MM.1S (cell line): ENCODE data around the gene KIAA1217.

Experiments
- DNase-seq: peaks from one replicate; pipeline ENCODE4 v3.0.0-alpha.2; 2015
- H2AFZ ChIP-seq: fragments of 300-600 bp; sonication (generic); 2 replicates; pipeline ENCODE4 v1.6.0; 2016; ENCODE audit warnings: antibody characterized with exemption, low read length
- H3F3A ChIP-seq: fragments of 300-600 bp; sonication (generic); 2 replicates; pipeline ENCODE4 v1.6.1; 2016; ENCODE audit warnings: mild to moderate bottlenecking, antibody characterized with exemption, low read length, moderate library complexity, mixed read lengths; ENCODE audit not compliant: insufficient read depth
- H3K27ac ChIP-seq: fragments of 300-600 bp; sonication (generic); 2 replicates; pipeline ENCODE4 v1.5.1; 2016; ENCODE audit warnings: mild to moderate bottlenecking, low read length
- H3K27me3 ChIP-seq: fragments of 300-600 bp; sonication (generic); replicated peaks from 2 replicates; pipeline ENCODE4 v1.6.0; 2016; ENCODE audit warnings: low read length; ENCODE audit not compliant: insufficient read depth
- H3K36me3 ChIP-seq: fragments of 300-600 bp; sonication (generic); replicated peaks from 2 replicates; pipeline ENCODE4 v1.6.1; 2016; ENCODE audit warnings: mild to moderate bottlenecking, low read length, mixed read lengths; ENCODE audit not compliant: insufficient read depth
- H3K4me1 ChIP-seq: fragments of 300-600 bp; sonication (generic); 2 replicates; pipeline ENCODE4 v1.6.1; 2016; ENCODE audit warnings: low read length, mixed read lengths
- H3K4me2 ChIP-seq: fragments of 300-600 bp; sonication (generic); 2 replicates; pipeline ENCODE4 v1.6.0; 2016; ENCODE audit warnings: low read depth, low read length
- H3K4me3 ChIP-seq: fragments of 300-600 bp; sonication (generic); 2 replicates; pipeline ENCODE4 v1.5.1; 2016; ENCODE audit warnings: low read length, mixed read lengths
- H3K79me2 ChIP-seq: fragments of 300-600 bp; sonication (generic); 2 replicates; pipeline ENCODE4 v1.6.1; 2016; ENCODE audit warnings: mixed run types, low read length, mixed read lengths
- H3K9ac ChIP-seq: fragments of 300-600 bp; sonication (generic); 2 replicates; pipeline ENCODE4 v1.6.1; 2016; ENCODE audit warnings: low read length, mixed read lengths
- H3K9me2 ChIP-seq: fragments of 300-600 bp; sonication (generic); replicated peaks from 2 replicates; pipeline ENCODE4 v1.6.1; 2016; ENCODE audit warnings: mild to moderate bottlenecking, low read length, mixed read lengths; ENCODE audit not compliant: insufficient read depth
- H3K9me3 ChIP-seq: fragments of 300-600 bp; sonication (generic); replicated peaks from 2 replicates; pipeline ENCODE4 v1.6.1; 2016; ENCODE audit warnings: mild to moderate bottlenecking, low read length, mixed read lengths; ENCODE audit not compliant: insufficient read depth
- H4K20me1 ChIP-seq: fragments of 300-600 bp; sonication (generic); 2 replicates; pipeline ENCODE4 v1.6.1; 2016; ENCODE audit warnings: mild to moderate bottlenecking, low read length, moderate library complexity, mixed read lengths; ENCODE audit not compliant: insufficient read depth
- CTCF ChIP-seq: fragments of 300-600 bp; sonication (generic); IDR thresholded peaks from 2 replicates; pipeline ENCODE4 v1.5.1; 2016; ENCODE audit warnings: antibody characterized with exemption, low read length, mixed read lengths
- EZH2 ChIP-seq: fragments of 300-600 bp; sonication (generic); optimal IDR thresholded peaks from 2 replicates; pipeline ENCODE3; 2017; ENCODE audit warnings: low read depth, mild to moderate bottlenecking, antibody characterized with exemption, low read length, mixed read lengths
- EZH2phosphoT487 ChIP-seq: fragments of 300-600 bp; sonication (generic); IDR thresholded peaks from 2 replicates; pipeline ENCODE4 v1.6.1; 2018; ENCODE audit warnings: antibody characterized with exemption, low read length

The KIAA1217 gene

GRCh38 chr10:24223341-24223740 is 14.4 kb downstream of the KIAA1217 start:
- TF ChIP-seq EZH2phosphoT487 (no peak), CTCF (no peak), EZH2 (no peak)
- Histone ChIP-seq H3K4me2 (no peak overlapping the region), H3K4me1 (no peaks in the 10 kb centered on the region)

GRCh38 chr10:24223953-24224352 is 15.0 kb downstream of the KIAA1217 start:
- H3F3A ChIP-seq = no peaks in the 10 kb centered on the region
- DNase-seq = no peak
- no peaks in the 10 kb centered on the region for H3K9me2 ChIP-seq
- H3K9ac ChIP-seq = no peak overlapping the region
- H3K27me3 ChIP-seq = no peaks in the 10 kb centered on the region
- no peaks in the 10 kb centered on the region for H3K79me2 ChIP-seq
- H2AFZ ChIP-seq = no peak overlapping the region
- TF ChIP-seq EZH2 (no peak), EZH2phosphoT487 (no peak), CTCF (no peak)
- no peaks in the 10 kb centered on the region for H4K20me1 ChIP-seq
- no peak overlapping the region for H3K27ac ChIP-seq
- H3K9me3 ChIP-seq = no peaks in the 10 kb centered on the region
- no peaks in the 10 kb centered on the region for H3K36me3 ChIP-seq
- no peaks in the 10 kb centered on the region for H3K4me1 ChIP-seq
- H3K4me2 ChIP-seq = no peak overlapping the region
- H3K4me3 ChIP-seq = no peak overlapping the region

More at GRCh38 chr10:24223341-24223740, 14.4 kb downstream of the KIAA1217 start:
- Histone ChIP-seq H3K27me3 (no peaks in the 10 kb centered on the region), H3K79me2 (no peaks in the 10 kb centered on the region), H3K27ac (no peak overlapping the region), H3K9me3 (no peaks in the 10 kb centered on the region), H4K20me1 (no peaks in the 10 kb centered on the region), H2AFZ (no peak overlapping the region), H3K36me3 (no peaks in the 10 kb centered on the region), H3K9me2 (no peaks in the 10 kb centered on the region), H3K4me3 (no peak overlapping the region), H3K9ac (no peak overlapping the region), H3F3A (no peaks in the 10 kb centered on the region)
- no peak for DNase-seq

GRCh38 chr10:24228642-24229041 is 19.7 kb downstream of the KIAA1217 start:
- Histone ChIP-seq H3K4me1 (no peaks in the 10 kb centered on the region), H3F3A (no peaks in the 10 kb centered on the region), H2AFZ (no peak overlapping the region), H3K9ac (no peak overlapping the region), H3K9me3 (no peaks in the 10 kb centered on the region), H3K4me3 (no peak overlapping the region), H3K27ac (no peak overlapping the region), H3K79me2 (no peaks in the 10 kb centered on the region), H3K9me2 (no peaks in the 10 kb centered on the region), H3K4me2 (no peak overlapping the region), H4K20me1 (no peaks in the 10 kb centered on the region), H3K36me3 (no peaks in the 10 kb centered on the region), H3K27me3 (no peaks in the 10 kb centered on the region)
- no peak for DNase-seq
- no peak for TF ChIP-seq CTCF
- TF ChIP-seq EZH2phosphoT487 = no peak
- no peak for TF ChIP-seq EZH2
